NB4 (cell line): ENCODE data around the gene ARSB.

Source experiments
- CTCF ChIP-seq: IDR thresholded peaks from one replicate; pipeline ENCODE4 v1.5.1; 2012; ENCODE audit warnings: low read depth, low read length
- MAX ChIP-seq: IDR thresholded peaks from 2 replicates; pipeline ENCODE4 v1.6.1; 2011; ENCODE audit warnings: low read depth, low read length
- MYC ChIP-seq: IDR thresholded peaks from 2 replicates; pipeline ENCODE4 v1.6.1; 2011; ENCODE audit warnings: low read depth, low read length
- POLR2A ChIP-seq: IDR thresholded peaks from 2 replicates; pipeline ENCODE4 v1.6.1; 2011; ENCODE audit warnings: mild to moderate bottlenecking; ENCODE audit not compliant: insufficient read length; ENCODE audit errors: extremely low read depth

GRCh38 chr5:78804995-78805394, 180.1 kb downstream of the ARSB start:
- TF ChIP-seq CTCF (no peak), MYC (no peak), MAX (no peak), POLR2A (no peak)
